HG03103 (cell line): ENCODE results near the gene ABHD14A.
A peak's percentile ranks its signal among the peaks of the same experiment; 100 is the strongest.

Experiments
- ATAC-seq: cut with Tn5 transposase; IDR thresholded peaks from one replicate; pipeline ENCODE4 v1.9.1; 2021; ENCODE audit warnings: low read depth; ENCODE audit not compliant: unreplicated experiment

The ABHD14A gene

GRCh38 chr3:51968883-51969678, 5.8 kb upstream of the ABHD14A start:
- ATAC-seq: no peak

- no peak for ATAC-seq
Observed at GRCh38 chr3:51969841-51970240, 5.0 kb upstream of the ABHD14A start.

- ATAC-seq: no peak
Observed at GRCh38 chr3:51970606-51971300, 4.1 kb upstream of the ABHD14A start.

- ATAC-seq: no peak
Observed at GRCh38 chr3:51971350-51971749, 3.5 kb upstream of the ABHD14A start.

GRCh38 chr3:51974277-51974962, 444 bp upstream of the ABHD14A start:
- no peak for ATAC-seq

- no peak for ATAC-seq
Observed at GRCh38 chr3:51975852-51976549, 1.1 kb downstream of the ABHD14A start.

- ATAC-seq: no peak
Observed at GRCh38 chr3:51977446-51978142, 2.7 kb downstream of the ABHD14A start.

- ATAC-seq: no peak
Observed at GRCh38 chr3:51978143-51978502, 3.3 kb downstream of the ABHD14A start.

- ATAC-seq: no peak
Observed at GRCh38 chr3:51980253-51980652, 5.4 kb downstream of the ABHD14A start.

GRCh38 chr3:51982352-51982837, 7.5 kb downstream of the ABHD14A start:
- peak; percentile 34 for ATAC-seq

GRCh38 chr3:51982838-51983577, 8.1 kb downstream of the ABHD14A start, which contains the start of gene ACY1:
TSS of gene ACY1 (plus strand) at chr3:51983535. CDS start at chr3:51984065, 530 bp downstream.
- ATAC-seq: peak; percentile 61

GRCh38 chr3:51983578-51984268, 8.9 kb downstream of the ABHD14A start:
- ATAC-seq: no peak

GRCh38 chr3:51984269-51984647, 9.4 kb downstream of the ABHD14A start:
- no peak for ATAC-seq

- ATAC-seq: no peak
Observed at GRCh38 chr3:51985063-51985462, 10.2 kb downstream of the ABHD14A start.

- no peak for ATAC-seq
Observed at GRCh38 chr3:51986010-51986947, 11.4 kb downstream of the ABHD14A start.

GRCh38 chr3:51987568-51987967, 12.7 kb downstream of the ABHD14A start:
- no peak for ATAC-seq

GRCh38 chr3:51988286-51989146, 13.7 kb downstream of the ABHD14A start:
- ATAC-seq: no peak
